Measurements from ENCODE around the gene PRRC2A.
A peak's percentile ranks its signal among the peaks of the same experiment; 100 is the strongest.

Gene PRRC2A

DNA sequence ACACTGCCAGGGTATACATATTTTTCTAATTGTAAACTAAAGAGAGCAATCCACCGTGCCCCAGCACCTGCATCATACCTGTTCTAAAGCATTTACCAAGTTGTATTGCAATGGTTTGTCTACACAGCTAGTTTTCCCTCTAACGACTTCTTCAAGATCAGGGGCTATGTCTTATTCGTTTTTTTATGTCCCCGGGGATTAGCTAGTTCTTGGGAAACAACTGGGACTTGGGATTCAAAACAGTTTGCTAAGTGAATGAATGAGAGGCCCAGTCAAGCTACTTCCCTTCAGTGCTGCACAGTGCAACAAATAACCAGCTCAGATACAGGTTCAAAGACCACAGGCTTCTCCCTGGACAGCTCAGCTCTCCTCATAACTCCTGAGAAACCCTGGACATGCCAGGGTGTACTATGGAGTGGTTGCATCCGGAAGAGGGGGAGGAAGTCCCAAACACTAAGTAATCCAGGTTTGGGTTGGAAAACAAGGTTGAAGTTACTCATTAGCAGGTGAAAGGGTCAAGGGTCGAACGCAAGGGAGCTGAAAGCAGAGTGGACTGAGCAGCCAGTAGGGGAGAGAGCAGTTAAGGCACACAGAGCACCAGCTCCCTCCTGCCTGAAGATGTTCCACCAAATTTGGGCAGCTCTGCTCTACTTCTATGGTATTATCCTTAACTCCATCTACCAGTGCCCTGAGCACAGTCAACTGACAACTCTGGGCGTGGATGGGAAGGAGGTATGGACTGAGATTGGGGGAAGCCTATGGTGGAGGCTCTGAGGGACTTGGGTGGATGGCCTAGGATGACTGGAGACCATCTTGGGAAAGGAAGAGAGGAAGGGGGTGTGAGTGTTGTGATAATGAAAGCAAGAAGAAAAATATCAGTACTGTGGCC is 35.1 kb downstream of the PRRC2A start, which contains the start of gene APOM:
Gene APOM, plus strand, starts transcription at position 546 of the 889 bp plus-strand sequence. Its CDS starts 73 bp downstream, at position 619.
- Histone ChIP-seq H3K36me3 (ENCODE audit: insufficient read depth, low read length) (peaks cover 20% of the 10 kb centered on the region), H3K27me3 (ENCODE audit: insufficient read depth, low read length) (no peaks in the 10 kb centered on the region), H3K4me3 (ENCODE audit: low read length) (no peak within 1 kb of the TSS), H3K4me1 (ENCODE audit: insufficient read depth, low read length) (peaks cover 32% of the 10 kb centered on the region), H3K9me3 (ENCODE audit: low read length) (no peaks in the 10 kb centered on the region), H2AFZ (ENCODE audit: low read depth, low read length) (no peak within 1 kb of the TSS)

DNA sequence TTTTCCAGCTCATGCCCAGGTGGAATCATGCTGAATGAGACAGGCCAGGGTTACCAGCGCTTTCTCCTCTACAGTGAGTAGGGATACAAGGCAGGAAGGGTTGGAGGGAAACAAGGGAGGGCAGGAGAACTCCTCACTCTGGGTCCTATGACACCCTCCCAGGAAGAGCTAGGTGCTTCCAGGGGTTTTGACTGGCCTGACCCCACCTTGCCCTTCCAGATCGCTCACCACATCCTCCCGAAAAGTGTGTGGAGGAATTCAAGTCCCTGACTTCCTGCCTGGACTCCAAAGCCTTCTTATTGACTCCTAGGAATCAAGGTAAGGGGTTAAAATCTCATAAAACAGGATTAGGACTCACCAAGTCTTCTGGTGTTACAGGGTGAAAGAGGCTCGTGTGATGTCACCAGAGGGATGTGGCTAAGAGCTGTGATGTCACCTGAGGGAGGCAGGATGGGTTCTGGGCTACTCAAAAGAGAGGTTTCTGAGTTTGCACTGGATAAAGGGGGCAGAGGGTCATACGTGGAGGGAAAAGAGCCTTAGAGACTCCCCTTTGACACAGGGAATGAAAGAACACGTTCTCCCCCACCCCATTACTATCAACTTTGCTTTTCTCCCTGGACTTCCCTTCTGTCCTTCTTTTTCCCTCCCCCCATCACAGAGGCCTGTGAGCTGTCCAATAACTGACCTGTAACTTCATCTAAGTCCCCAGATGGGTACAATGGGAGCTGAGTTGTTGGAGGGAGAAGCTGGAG is 37.1 kb downstream of the PRRC2A start:
- no peaks in the 10 kb centered on the region for H3K9me3 ChIP-seq (ENCODE audit: low read length)
- H3K4me3 ChIP-seq (ENCODE audit: low read length), result no peak overlapping the region
- no peaks in the 10 kb centered on the region for H3K27me3 ChIP-seq (ENCODE audit: insufficient read depth, low read length)
- no peak overlapping the region for H2AFZ ChIP-seq (ENCODE audit: low read depth, low read length)
- H3K36me3 ChIP-seq (ENCODE audit: insufficient read depth, low read length), result peaks cover 31% of the 10 kb centered on the region
- peaks cover 27% of the 10 kb centered on the region for H3K4me1 ChIP-seq (ENCODE audit: insufficient read depth, low read length)

DNA sequence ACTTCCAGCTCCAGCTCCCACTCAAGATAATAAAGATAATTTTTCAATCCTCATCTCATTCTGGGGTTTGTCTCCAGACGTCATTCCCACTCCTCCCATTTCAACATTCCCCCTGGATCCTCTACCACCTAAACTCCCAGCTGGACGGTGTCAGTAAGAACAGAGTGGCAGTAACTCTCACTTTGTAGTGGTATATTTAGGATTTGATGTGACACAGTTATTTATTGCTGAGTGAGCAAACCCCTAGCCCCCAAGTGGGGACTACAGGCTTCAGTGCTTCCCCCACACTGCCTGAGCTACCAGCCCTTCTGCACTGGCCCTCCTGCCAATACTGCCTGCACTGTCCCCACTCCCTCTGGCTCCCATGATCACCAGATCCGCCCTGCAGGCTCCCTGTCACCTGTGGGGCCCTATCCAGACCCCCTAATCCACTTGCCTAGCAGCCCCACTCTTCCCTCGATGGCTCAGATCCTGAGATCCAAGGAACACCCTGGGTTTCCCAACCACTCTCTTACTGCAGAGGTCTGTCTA is 37.7 kb downstream of the PRRC2A start:
- H3K4me1 ChIP-seq (ENCODE audit: insufficient read depth, low read length), result peaks cover 29% of the 10 kb centered on the region
- H3K27me3 ChIP-seq (ENCODE audit: insufficient read depth, low read length), result no peaks in the 10 kb centered on the region
- no peaks in the 10 kb centered on the region for H3K9me3 ChIP-seq (ENCODE audit: low read length)
- no peak overlapping the region for H2AFZ ChIP-seq (ENCODE audit: low read depth, low read length)
- peaks cover 33% of the 10 kb centered on the region for H3K36me3 ChIP-seq (ENCODE audit: insufficient read depth, low read length)
- no peak overlapping the region for H3K4me3 ChIP-seq (ENCODE audit: low read length)

GRCh38 chr6:31658983-31659648 is 38.6 kb downstream of the PRRC2A start:
- H3K4me3 ChIP-seq (ENCODE audit: low read length), result peak overlapping the region; percentile 98
- H3K27me3 ChIP-seq (ENCODE audit: insufficient read depth, low read length), result no peaks in the 10 kb centered on the region
- H3K36me3 ChIP-seq (ENCODE audit: insufficient read depth, low read length), result peaks cover 42% of the 10 kb centered on the region
- no peak overlapping the region for H2AFZ ChIP-seq (ENCODE audit: low read depth, low read length)
- peaks cover 36% of the 10 kb centered on the region for H3K4me1 ChIP-seq (ENCODE audit: insufficient read depth, low read length)
- no peaks in the 10 kb centered on the region for H3K9me3 ChIP-seq (ENCODE audit: low read length)

GRCh38 chr6:31659649-31660380 is 39.3 kb downstream of the PRRC2A start:
- H3K4me3 ChIP-seq (ENCODE audit: low read length), result peak overlapping the region; percentile 98
- H3K36me3 ChIP-seq (ENCODE audit: insufficient read depth, low read length), result peaks cover 42% of the 10 kb centered on the region
- H3K27me3 ChIP-seq (ENCODE audit: insufficient read depth, low read length), result no peaks in the 10 kb centered on the region
- peaks cover 40% of the 10 kb centered on the region for H3K4me1 ChIP-seq (ENCODE audit: insufficient read depth, low read length)
- no peaks in the 10 kb centered on the region for H3K9me3 ChIP-seq (ENCODE audit: low read length)
- peak overlapping the region; percentile 62 for H2AFZ ChIP-seq (ENCODE audit: low read depth, low read length)

- peaks cover 42% of the 10 kb centered on the region for H3K36me3 ChIP-seq (ENCODE audit: insufficient read depth, low read length)
- peak within 1 kb of the TSS; percentile 62 for H2AFZ ChIP-seq (ENCODE audit: low read depth, low read length)
- peaks cover 40% of the 10 kb centered on the region for H3K4me1 ChIP-seq (ENCODE audit: insufficient read depth, low read length)
- H3K4me3 ChIP-seq (ENCODE audit: low read length), result peak within 1 kb of the TSS; percentile 98
- no peaks in the 10 kb centered on the region for H3K27me3 ChIP-seq (ENCODE audit: insufficient read depth, low read length)
- no peaks in the 10 kb centered on the region for H3K9me3 ChIP-seq (ENCODE audit: low read length)
These were observed 40.1 kb downstream of the PRRC2A start, which contains the start of gene C6orf47 for GRCh38 chr6:31660381-31661261. C6orf47 (minus strand) TSS chr6:31660778; CDS start chr6:31659947, 831 bp downstream.

GRCh38 chr6:31661262-31662123 is 41.0 kb downstream of the PRRC2A start:
- Histone ChIP-seq H3K4me1 (ENCODE audit: insufficient read depth, low read length) (peaks cover 41% of the 10 kb centered on the region), H3K27me3 (ENCODE audit: insufficient read depth, low read length) (no peaks in the 10 kb centered on the region), H3K9me3 (ENCODE audit: low read length) (no peaks in the 10 kb centered on the region), H2AFZ (ENCODE audit: low read depth, low read length) (peak overlapping the region; percentile 62), H3K4me3 (ENCODE audit: low read length) (peak overlapping the region; percentile 98), H3K36me3 (ENCODE audit: insufficient read depth, low read length) (peaks cover 39% of the 10 kb centered on the region)

DNA sequence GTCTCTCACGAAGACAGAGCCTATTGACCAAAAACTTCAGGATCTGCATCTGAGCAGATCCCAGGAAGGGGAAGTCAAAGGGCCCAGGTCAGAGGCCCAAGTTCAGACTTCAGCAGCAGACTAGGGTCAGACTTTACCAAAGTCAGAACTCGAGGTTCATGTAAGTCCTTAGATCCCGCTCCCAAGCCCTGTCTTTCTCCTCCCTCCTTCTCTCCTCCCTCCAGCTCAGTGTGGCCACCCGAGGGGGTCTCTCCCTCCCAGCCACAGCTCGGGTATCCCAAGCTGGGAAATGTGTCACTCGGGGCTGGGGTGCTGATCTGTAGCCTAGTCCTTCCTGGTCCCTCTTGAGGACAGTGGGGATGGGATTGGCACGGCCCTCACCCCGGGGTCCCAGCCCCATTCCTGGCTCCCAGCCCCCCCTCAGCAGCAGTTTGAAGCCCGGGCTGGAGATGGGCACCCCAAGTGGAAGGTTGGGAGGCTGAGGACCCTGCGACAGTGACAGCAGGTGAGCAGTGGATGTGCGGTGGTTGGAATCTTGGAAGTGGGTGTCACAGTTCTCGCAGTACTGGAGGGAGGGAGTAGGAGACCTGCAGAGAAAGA is 41.7 kb downstream of the PRRC2A start:
- H3K36me3 ChIP-seq (ENCODE audit: insufficient read depth, low read length), result peaks cover 40% of the 10 kb centered on the region

DNA sequence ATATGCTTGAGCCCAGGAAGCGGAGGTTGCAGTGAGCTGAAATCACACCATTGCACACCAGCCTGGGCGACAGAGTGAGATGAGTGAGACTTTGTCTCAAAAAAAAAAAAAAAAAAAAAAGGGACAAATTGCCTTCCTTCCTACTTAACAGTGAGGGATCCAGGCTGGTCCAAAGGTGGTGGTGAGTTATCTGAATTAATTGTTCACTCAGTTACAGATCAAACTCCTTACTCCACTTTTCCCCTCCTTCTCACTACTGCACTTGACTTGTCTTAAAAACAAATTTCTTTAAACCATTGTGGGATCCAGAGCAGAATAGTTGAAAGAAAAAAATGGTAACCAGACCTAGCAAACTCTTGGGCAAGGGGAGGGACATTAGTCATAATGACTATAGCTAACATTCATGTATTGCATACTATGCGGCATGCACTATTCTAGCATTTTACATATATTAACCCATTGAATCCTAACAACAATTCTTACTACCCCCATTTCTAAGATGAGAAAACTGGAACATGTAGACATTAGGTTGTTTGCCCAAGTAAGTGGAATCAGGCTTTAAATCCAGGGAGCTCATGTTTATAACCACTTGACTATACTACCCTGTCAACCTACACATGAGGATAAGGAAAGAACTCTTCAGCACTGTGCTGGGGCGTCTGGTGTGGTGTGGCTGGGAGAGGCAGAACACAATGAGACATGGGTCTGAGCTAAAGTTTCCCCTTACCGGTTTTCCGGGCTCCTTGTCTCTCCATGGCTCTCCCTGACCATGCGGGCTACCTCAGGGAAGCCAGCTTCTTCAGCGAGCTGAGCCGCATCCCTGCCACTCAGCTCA is 42.8 kb downstream of the PRRC2A start:
- Histone ChIP-seq H3K9me3 (ENCODE audit: low read length) (no peaks in the 10 kb centered on the region), H3K4me1 (ENCODE audit: insufficient read depth, low read length) (peaks cover 46% of the 10 kb centered on the region), H3K4me3 (ENCODE audit: low read length) (peak overlapping the region; percentile 63), H2AFZ (ENCODE audit: low read depth, low read length) (no peak overlapping the region), H3K27me3 (ENCODE audit: insufficient read depth, low read length) (no peaks in the 10 kb centered on the region), H3K36me3 (ENCODE audit: insufficient read depth, low read length) (peaks cover 41% of the 10 kb centered on the region)

More for the DNA sequence above, 41.7 kb downstream of the PRRC2A start:
- no peaks in the 10 kb centered on the region for H3K27me3 ChIP-seq (ENCODE audit: insufficient read depth, low read length)
- no peaks in the 10 kb centered on the region for H3K9me3 ChIP-seq (ENCODE audit: low read length)
- no peak overlapping the region for H3K4me3 ChIP-seq (ENCODE audit: low read length)
- H2AFZ ChIP-seq (ENCODE audit: low read depth, low read length), result no peak overlapping the region
- H3K4me1 ChIP-seq (ENCODE audit: insufficient read depth, low read length), result peaks cover 47% of the 10 kb centered on the region
